HG03280 (cell line): ENCODE measurements around the gene CAMKK2.
"Not testable (repeated sequence)": the region's sequence is repeated elsewhere in the genome, so short reads cannot be mapped to it uniquely, and the experiment has no call there.

Experiments
- ATAC-seq: cut with Tn5 transposase; IDR thresholded peaks from one replicate; pipeline ENCODE4 v1.9.1; 2021; ENCODE audit warnings: mild to moderate bottlenecking, moderate library complexity; ENCODE audit not compliant: unreplicated experiment

The CAMKK2 gene

DNA sequence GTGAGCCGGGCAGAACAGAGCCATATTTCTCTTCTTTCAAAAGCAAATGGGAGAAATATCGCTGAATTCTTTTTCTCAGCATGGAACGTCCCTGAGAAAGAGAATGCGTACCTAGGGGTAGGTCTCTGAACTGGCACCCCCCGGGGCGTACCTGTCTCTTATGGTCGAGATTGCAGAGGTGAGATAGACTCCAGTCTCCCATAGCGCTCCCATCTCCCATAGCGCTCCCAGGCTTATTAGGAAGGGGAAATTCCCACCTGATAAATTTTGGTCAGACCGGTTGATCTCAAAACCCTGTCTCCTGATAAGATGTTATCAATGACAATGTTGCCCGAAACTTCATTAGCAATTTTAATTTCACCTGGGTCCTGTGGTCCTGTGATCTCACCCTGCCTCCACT is 16.0 kb downstream of the CAMKK2 start:
- not testable (repeated sequence) for ATAC-seq

DNA sequence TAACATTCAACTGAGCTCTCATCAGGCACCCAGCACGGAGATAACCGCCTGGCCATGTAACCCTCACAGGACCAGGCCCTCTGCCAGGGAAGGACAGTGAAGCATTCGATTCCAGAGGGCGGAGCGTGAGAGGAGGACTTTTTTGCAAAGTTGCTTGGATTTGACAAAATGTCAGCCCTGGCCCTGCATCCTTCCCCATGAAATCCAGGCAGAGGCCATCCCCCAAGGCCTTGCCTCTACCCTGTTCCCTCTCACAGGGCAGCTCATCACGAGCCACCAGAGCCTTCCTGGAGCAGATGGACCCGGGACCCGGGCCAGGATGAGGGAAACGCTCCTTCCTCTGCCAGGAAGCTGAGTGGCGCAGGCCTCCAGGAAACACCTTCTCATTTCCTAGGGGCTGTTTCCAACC is 17.0 kb downstream of the CAMKK2 start:
- no peak for ATAC-seq

DNA sequence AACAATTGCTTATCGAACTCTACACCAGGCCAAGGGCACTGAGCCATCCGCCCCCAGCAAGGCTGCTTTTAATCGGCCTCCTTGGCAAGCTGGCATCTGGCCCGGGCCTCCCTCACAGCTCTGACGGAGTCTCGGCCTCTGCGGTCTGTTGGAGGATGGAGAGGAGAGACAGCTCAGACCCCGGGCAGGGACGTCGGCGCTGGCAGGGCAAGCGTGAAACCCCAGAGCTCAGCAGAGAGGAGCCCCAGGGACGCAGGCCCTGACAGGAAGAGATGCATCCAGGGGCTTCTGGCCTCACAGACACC is 17.5 kb downstream of the CAMKK2 start:
- no peak for ATAC-seq

DNA sequence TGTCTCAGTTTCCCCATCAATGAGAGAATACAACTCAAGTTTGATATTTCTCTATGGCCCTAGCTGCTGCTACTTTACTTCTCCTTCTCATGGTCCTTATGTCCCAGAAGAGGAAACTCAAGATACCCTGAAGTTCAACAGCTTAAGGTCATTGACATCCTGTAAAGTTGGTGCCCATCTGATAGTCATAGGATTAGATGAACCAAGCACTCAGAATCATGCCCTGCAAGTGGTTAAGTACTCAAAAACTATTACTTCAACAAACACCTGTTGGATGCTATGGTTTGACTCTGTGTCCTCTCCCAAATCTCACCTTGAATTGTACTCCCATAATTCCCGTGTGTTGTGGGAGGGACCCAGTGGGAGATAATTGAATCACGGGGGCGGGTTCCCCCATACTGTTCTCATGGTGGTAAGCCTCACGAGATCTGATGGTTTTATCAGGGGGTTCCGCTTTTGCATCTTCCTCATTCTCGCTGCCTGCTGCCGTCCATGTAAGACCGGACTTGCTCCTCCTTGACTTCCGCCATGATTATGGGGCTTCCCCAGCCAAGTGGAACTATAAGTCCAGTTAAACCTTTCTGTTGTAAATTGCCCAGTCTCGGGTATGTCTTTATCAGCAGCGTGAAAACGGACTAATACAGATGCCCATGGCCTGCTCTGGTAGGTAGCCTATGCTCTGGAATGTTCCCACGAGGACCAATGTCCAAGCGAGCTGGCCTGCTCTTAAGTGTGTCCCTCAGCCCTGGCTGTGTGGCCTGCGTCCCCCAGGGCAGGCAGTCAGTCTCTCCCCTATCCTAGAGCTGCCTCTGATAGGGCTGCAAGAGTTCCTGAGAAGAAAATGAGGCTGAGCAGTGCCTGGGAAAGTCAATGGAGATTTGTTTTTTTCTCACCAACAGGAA is 18.1 kb downstream of the CAMKK2 start:
- ATAC-seq = no peak

DNA sequence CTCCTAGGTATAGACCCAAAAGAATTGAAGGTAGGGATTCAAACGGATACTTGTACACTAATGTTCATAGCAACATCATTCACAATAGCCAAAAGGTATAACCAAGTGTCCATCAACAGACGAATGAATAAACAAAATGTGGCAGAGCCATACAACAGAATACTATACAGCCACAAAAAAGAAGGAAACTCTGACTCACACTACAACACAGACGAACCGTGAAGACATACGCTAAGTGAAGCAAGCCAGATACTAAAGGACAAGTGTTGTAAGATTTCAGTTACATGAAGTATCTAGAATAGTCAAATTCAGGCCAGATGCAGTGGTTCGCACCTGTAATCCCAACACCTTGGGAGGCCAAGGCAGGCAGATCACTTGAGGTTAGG is 19.1 kb downstream of the CAMKK2 start:
- no peak for ATAC-seq

DNA sequence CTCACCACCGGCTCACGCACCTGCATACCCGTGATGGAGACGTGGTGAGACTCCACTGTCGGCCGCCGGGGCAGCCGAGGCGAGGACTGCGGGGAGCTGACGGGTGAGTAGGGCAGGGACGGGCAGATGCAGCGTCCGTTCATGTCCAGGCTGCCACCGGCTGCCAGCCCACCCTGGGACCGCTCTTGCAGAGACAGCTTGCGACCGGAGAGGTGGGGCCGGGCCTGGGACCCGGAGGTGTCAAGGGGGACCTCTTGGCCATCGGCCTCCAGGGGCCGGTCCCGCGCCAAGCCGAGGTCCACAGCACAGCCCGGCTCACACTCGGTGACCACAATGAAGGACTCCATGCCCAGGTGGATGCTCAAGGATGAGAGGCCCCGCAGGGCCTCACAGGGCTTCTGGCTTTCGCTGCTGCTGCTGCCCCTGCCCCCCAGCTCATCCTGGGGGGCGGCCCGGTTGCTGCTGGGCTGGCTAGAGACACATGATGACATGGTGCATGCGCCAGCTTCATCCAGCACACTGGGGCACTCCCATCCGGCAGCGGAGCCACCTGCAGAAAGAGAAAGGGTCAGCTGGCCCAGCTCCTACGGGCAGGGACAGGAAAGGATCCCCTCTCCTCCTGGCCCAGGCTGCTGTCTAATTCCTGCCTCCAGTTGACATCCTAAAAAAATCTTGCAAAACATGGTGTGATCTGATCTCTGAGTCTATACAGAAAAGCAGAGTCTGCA is 22.3 kb downstream of the CAMKK2 start:
- ATAC-seq = no peak

DNA sequence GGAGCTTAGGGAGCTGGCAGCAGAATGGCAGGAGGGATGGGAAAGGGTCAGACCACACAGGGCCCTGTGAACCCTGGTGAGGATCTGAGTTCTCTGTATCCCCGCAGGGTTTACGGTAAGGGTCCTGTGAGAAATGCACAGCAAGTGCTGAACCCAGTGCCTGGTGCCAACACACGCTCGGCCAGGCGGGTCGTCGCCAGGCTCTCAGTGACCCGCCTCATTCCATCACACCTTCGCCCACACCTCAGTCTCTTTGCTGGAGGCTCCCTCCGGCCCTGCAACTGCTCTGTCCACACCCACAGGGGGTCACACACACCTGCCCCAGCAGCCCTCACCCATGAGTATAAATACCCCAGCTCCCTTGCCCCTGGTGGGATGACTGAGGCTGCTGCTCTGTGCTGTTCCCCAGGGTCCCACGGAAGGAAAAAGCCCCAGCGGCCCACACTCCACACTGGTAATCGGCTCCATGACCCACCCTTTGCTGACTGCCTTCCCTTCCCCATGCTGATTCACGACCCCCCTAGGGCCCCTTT is 23.1 kb downstream of the CAMKK2 start:
- no peak for ATAC-seq

DNA sequence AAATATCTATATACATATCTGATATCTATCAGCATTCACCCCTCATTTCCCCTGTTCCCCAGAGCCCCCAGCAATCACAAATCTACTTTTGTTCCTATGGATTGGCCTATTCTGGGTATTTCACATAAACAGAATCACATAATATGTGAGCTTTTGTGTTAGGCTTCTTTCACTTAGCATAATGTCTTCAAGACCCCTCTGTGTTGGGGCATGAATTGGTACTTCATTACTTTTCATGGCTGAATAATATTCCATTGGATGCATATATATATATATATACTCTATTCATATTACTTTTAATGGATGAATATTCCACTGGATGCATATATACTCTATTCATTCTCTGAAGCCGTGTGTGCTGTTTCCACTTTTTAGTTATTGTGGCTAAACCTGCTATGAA is 28.7 kb downstream of the CAMKK2 start:
- no peak for ATAC-seq

DNA sequence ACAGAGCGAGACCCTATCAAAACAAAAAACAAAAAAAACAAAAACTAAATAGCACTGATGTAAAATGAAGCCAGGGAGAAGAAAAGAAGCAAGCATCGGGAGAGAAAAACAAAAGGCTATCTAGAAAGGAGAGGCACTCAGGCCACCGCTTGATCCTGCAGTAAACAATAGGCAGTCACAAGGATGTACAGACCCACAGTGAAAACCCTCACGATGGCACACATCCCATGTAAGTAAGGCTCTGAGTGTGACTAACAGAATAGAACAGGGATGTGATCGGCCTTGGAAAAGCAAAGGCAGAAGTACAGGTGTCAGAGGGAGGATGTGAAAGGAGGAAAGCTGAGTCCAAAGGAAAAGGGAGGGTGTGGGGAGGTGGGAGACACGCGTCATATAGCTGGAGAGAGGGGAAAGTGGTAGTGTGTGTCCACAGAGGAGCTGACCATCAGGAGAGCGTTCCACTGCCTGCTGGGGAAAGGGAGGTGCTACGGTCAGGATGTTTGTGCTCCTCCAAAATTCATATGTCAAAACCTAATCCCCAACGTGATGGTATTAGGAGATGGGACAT is 31.5 kb downstream of the CAMKK2 start:
- no peak for ATAC-seq

DNA sequence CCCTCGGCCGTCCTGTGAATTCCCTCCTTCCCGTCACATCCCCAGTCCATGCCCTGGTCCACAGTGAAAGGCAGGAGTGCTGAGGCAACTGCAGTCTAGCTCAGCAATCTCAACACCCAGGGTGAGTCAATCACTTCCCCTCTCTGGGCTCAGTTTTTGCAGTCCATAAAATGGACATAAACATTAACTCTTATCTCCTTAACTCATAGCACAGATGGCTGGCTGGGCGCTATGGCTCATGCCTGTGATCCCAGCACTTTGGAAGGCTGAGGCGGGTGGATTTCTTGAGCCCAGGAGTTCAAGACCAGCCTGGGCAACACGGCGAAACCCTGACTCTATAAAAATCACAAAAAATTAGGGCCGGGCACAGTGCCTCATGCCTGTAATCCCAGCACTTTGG is 32.4 kb downstream of the CAMKK2 start:
- ATAC-seq = no peak

DNA sequence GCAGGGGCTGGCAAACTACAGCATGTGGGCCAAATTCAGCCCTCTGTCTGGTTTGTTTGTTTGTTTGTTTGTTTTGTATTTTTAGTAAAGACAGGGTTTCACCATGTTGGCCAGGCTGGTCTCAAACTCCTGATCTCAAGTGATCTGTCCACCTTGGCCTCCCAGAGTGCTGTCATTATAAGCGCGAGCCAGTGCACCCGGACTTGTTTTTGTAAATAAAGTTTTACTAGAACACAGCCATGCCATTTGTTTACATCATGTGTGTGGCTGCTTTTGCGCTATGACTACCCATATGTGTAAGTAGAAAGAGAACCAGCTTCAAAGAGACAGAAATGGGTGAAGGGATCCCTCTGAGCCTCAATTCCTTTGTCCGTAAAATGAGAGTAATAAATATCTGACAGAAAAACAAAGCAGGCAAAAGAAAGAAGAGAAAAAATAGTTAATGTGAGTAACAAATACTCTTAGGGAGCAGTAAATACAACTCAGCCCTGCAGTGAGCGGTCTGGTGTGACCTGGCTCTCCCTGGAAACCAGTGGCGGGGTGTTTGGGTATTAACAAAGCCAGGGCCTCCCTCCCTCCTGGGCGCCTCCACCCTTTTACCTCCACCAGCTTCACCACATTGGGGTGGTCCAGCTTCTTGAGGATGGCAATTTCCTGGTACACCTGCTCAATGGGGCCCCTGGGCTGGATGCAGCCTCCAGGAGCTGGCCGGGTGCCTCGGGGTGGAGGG is 33.1 kb downstream of the CAMKK2 start:
- no peak for ATAC-seq

DNA sequence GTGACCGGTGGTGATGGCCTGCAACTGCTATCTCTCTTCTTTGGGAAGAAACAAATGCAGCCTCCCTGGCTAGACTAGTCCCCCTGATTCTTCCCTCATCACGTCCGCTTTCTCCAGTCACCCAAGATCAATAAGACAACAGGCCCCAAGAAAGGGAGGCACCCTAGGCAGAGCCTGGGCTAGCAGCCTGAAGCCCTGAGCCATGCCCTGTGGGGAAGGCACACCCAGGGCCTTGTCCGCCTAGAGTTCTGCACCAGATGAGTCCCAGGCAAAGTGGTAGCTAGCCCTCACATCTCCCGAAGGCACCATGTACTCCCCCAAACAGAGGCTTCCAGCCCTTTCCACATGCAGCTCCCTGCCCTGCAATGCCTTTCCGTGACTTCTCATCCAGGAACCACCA is 35.1 kb downstream of the CAMKK2 start:
- no peak for ATAC-seq

DNA sequence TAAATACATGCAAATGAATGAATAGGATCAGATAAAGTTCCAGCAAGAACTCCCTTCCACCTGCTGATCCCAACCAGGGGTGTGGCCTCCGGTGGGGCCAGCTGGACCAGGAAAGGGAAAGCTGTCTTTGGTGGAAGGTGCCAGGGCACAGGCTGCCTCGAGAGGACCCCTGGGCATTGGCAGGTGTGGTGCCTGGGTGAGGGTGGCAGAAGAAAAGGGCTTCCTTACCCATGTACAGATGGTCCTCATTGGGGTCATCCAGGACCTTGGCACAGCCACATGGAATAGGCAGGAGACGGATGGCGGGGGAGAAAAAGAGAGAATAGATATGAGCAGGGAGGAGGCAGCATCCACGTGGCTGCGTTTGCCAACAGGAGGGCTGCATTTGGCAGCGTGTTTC is 36.4 kb downstream of the CAMKK2 start:
- no peak for ATAC-seq

DNA sequence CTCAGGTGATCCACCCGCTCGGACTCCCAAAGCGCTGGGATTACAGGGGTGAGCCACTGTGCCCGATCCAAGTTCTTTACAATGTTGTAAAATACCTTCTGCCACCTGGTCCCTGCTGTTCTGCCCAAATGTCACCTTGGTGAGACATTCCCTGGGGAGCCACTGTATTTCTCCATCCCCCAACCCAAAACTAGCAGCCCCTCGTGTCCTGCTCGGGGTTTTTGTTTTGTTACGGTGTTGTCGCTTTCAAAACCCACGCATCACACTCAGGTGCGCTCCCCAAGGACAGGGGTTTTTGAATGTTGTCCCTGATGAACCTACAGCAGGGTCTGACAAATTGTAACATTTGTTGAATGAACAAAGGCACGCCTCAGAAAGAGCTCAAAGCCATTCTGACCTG is 37.4 kb downstream of the CAMKK2 start:
- ATAC-seq = no peak

DNA sequence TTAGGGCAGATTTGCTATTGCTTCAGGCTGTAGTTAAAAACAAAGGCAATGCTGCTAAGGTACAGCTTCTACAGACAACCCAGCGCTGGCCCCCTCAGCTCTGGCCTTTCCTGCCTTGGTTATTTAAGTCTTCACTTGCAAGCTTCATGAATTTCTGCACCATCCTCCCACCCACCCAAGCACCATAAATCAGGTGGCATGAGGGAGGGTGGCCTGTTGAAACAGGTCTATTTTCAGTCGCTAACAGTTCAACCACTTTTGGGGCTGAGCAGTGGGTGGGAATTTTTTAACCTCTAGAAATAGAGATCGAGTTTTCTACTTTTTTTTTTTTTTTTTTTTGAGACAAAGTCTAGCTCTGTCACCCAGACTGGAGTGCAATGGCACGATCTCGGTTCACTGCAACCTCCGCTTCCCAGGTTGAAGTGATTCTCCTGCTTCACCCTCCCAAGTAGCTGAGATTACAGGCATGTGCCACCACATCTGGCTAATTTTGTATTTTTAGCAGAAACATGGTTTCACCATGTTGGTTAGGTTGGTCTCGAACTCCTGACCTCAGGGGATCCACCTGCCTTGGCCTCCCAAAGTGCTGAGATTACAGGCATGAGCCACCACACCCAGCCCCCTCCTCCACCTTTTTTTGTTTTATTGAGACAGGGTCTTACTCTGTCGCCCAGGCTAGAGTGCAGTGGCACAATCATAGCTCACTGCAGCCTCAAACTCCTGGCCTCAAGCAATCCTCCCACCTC is 38.6 kb downstream of the CAMKK2 start:
- not testable (repeated sequence) for ATAC-seq

DNA sequence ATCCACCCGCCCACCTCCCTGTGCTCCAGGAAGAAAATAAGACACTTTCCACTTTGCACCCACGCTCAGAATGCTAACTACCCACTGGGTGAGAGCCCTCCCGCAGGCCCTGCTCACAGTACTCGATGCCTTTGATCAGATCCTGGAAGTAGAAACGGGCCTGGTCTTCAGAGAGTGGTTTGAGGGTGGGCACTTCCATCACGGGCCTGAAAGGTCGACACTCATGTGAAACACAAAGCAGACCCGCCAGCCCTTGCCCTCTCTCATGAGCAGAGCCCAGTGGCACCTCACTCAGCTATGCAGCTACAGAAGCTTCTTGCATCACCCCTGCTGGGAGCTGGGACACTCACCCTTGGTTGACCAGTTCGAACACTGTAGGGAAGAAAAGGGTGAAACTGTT is 41.1 kb downstream of the CAMKK2 start:
- no peak for ATAC-seq

DNA sequence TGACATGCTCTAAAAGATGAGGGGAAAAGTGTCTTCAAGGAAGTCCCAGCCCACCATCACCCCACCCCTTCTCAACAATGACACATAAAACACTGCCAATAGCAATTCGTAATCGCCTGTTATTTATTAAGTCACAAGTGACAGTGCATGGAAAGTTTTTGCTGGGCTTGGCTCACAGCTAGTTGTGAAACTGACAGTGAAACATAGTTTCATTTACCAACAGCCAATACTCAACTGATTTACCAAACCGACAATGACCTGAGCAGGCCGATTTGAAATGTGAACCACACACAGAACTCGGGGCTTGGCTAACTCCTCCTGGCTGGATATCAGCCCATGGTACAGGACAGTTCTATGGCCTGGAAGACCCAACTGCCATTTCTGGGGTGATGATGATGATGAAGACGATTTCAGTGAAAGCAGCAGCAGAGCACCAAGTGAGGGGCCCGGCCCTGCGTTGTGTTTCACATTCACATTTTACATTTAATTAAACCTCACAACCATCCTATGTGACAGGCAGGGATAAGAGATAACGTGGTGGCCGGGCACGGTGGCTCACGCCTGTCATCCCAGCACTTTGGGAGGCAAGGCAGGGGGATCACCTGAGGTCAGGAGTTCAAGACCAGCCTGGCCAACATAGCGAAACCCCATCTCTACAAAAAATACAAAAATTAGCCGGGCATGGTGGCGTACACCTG is 42.7 kb downstream of the CAMKK2 start:
- no peak for ATAC-seq

DNA sequence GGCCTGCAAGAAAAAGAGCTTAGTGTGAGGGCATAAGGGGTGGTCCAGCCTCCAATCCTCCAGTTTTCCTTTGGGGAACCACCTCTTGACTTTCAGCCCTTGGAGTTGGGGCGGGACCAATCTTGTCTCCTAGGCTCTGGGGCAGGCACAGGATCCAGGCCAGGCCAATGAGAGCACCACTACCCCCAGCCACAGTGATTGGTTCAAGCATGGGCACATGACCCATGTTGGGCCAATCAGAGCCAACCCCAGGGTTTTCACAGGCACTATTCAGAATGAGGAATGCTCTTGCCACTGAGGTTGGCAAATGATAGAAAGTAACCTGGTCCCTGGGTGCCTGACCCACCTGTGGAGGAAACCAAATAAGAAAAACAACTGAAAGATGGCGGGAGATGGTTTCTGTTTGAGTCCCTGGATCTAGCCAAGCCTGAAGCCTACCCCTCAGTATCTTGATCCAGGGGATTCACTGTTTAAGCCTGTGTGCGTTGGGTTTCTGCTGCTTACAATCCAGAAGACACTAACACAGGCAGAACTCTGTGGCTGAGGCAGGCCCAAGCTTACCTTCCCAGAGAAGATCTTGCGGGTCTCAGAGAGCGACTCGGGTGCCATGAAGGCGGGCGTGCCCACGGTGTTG is 43.7 kb downstream of the CAMKK2 start:
- ATAC-seq = no peak

DNA sequence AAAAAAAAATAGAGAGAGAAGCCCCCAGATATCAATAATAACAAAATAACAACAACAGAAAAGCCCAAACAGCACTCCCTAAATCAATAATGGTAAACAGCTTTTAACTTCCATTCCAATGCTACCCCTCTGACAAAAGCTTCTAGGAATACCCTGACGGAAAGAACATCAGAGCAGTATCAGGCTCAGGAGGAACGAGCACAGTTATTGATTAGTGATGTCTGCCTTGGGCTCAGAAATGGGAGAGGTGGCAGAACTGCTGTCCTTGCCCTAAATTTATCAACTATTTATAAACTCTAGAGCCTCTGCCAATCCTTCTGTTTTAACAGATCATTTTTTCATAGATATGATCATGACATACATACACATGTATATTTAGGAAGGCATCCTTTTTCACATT is 44.7 kb downstream of the CAMKK2 start:
- no peak for ATAC-seq
